Measurements from ENCODE around the gene AKAP9.

GRCh38 chr7:92044940-92045339 lies 104.3 kb downstream of the AKAP9 start:
- TF ChIP-seq POLR2A (IDR thresholded peaks at IDR 0.05; ENCODE audit: low read length) (no peak), GATA1 (IDR thresholded peaks at IDR 0.05; ENCODE audit: low read depth, low read length) (no peak)

Data from erythroblast (primary cell).